Gastroesophageal sphincter (tissue), 3 donors: Measurements from ENCODE around the gene VWA7.

ENCODE experiments used
- EP300 ChIP-seq: sonication (generic); formaldehyde crosslinking; IDR thresholded peaks from one replicate; pipeline ENCODE4 v1.6.1; 2017; ENCODE audit warnings: antibody characterized with exemption, mild to moderate bottlenecking
- POLR2A ChIP-seq, 2 donors: fragments of 450-650 bp; IDR thresholded peaks; one replicate each; pipeline ENCODE4 v1.6.1; 2017; ENCODE audit warnings: antibody characterized with exemption in 2 of 2, mild to moderate bottlenecking in 2 of 2, moderate library complexity in 1 of 2
- POLR2AphosphoS5 ChIP-seq: sonication (generic); formaldehyde crosslinking; IDR thresholded peaks from one replicate; pipeline ENCODE4 v1.6.1; 2017; ENCODE audit warnings: antibody characterized with exemption
- TF ChIP-seq, protein P1 (sequence below), 4 experiments: fragments of 200-600 bp in 2 of 4; fragments of 450-650 bp in 2 of 4; sonication (generic) in 1 of 4; IDR thresholded peaks; one replicate each; pipeline ENCODE4 v1.5.1; 2017 to 2019; ENCODE audit warnings: antibody characterized with exemption in 4 of 4, mild to moderate bottlenecking in 2 of 4, moderate library complexity in 2 of 4

DNA sequence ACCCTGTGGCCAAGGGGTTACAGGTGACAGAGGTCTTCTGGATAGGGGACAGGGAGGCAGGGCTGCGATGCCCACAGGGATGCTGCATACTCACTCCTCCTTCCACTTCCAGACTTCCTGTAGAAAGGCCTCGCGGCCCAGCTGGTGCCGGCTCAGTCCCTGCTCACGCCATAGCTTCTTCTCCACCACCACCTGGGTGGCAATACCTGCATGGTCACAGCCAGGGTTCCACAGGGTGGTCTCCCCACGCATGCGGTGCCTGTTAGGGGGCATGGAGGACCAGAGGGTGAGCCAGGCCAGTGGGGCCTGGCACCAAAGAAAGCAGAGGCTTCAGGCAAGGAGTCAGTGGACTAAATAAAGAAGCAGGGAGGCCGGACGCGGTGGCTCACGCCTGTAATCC, 8.3 kb upstream of the VWA7 start:
- TF ChIP-seq POLR2A (IDR thresholded peaks at IDR 0.05): no peak
- TF ChIP-seq, protein P1, sequence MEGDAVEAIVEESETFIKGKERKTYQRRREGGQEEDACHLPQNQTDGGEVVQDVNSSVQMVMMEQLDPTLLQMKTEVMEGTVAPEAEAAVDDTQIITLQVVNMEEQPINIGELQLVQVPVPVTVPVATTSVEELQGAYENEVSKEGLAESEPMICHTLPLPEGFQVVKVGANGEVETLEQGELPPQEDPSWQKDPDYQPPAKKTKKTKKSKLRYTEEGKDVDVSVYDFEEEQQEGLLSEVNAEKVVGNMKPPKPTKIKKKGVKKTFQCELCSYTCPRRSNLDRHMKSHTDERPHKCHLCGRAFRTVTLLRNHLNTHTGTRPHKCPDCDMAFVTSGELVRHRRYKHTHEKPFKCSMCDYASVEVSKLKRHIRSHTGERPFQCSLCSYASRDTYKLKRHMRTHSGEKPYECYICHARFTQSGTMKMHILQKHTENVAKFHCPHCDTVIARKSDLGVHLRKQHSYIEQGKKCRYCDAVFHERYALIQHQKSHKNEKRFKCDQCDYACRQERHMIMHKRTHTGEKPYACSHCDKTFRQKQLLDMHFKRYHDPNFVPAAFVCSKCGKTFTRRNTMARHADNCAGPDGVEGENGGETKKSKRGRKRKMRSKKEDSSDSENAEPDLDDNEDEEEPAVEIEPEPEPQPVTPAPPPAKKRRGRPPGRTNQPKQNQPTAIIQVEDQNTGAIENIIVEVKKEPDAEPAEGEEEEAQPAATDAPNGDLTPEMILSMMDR (IDR thresholded peaks at IDR 0.05): no peak
- no peak for TF ChIP-seq POLR2AphosphoS5
- no peak for TF ChIP-seq EP300
